Esophagus squamous epithelium (tissue), 5 donors: ENCODE measurements around the gene RHOBTB1. TPM values are rescaled to one million over a fixed set of nuclear protein-coding genes. Genes with fewer than 3 reads are reported as not detected.

Experiments used
- DNase-seq: peaks from one replicate; lab custom pipeline; 2025; lab: John Stamatoyannopoulos, UW
- H3K27ac ChIP-seq, 4 donors: fragments of 200-600 bp; sonication (generic); one replicate each; pipeline ENCODE4 v1.5.1; 2016 to 2019; ENCODE audit warnings: mild to moderate bottlenecking in 1 of 4
- H3K27me3 ChIP-seq, 4 donors: fragments of 200-600 bp; sonication (generic); 1 replicate in 3 of 4; 2 replicates in 1 of 4; pipeline versions ENCODE4 v1.5.1 to v1.6.0; 2017 to 2021; ENCODE audit warnings: antibody characterized with exemption in 1 of 4
- H3K36me3 ChIP-seq, 3 donors: fragments of 200-600 bp; sonication (generic); one replicate each; pipeline ENCODE4 v1.5.1; 2016 to 2019
- H3K4me1 ChIP-seq, 3 donors: fragments of 200-600 bp; sonication (generic); one replicate each; pipeline ENCODE4 v1.5.1; 2017 to 2019
- H3K4me3 ChIP-seq, 4 donors: fragments of 200-600 bp; sonication (generic); 1 replicate in 3 of 4; 2 replicates in 1 of 4; pipeline ENCODE4 v1.5.1; 2016 to 2019; ENCODE audit warnings: mild to moderate bottlenecking in 2 of 4, moderate library complexity in 1 of 4
- H3K9me3 ChIP-seq, 3 donors: fragments of 200-600 bp; sonication (generic); one replicate each; pipeline ENCODE4 v1.5.1; 2016 to 2019
- POLR2A ChIP-seq, 4 donors: fragments of 450-650 bp; IDR thresholded peaks; one replicate each; pipeline ENCODE4 v1.6.1; 2017; ENCODE audit warnings: antibody characterized with exemption in 4 of 4, mild to moderate bottlenecking in 4 of 4, moderate library complexity in 3 of 4
- WGBS, 2 donors: methylation state at CpG; one replicate each; pipeline ENCODE4 v1.1.5; 2018; 5-methylcytosine and 5-hydroxymethylcytosine counted together
- intact Hi-C: fragments of 100-400 bp; cut with DNase I; formaldehyde crosslinking; loops from one replicate; pipeline ENCODE4 v1.15.0; 2022
- total RNA-seq, 4 donors: library from RNA; depleted of rRNA; stranded (reverse); fragments of >200 nt; gene quantifications; one replicate each; pipeline ENCODE4 v1.1.0, GENCODE V29; 2016
- TF ChIP-seq, protein P1 (sequence below), 6 experiments: fragments of 450-650 bp in 4 of 6; fragments of 200-600 bp in 2 of 6; sonication (generic) in 2 of 6; IDR thresholded peaks; one replicate each; pipeline ENCODE4 v1.5.1; 2016 to 2019; ENCODE audit warnings: antibody characterized with exemption in 6 of 6, mild to moderate bottlenecking in 4 of 6, moderate library complexity in 4 of 6
- donor health status: DM: yes; HTN: yes; CAD: no.

RHOBTB1 gene
- total RNA-seq, 4 donors from 2014 or later, result 0.11 to 3.4 (median 1.4) TPM

DNA sequence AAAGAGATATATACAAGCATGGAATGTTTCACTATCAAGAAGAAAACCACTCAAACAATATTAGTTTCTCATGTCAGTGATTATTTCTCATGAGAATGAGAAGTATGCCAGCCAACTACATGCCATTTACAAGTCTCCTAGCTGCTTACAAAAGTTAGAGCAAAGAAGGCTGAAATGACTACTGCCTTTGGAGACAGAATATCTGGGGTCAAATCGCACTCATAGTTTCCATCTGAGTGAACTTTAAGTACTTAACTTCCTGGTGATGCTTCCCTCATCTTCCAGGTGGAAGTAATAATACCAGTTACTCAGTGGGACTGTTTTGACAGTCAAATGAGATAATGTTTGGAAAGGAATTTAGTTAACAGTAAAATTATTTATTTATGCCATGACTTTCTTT lies 42.0 kb upstream of the RHOBTB1 start:
- H3K36me3 ChIP-seq, result no peaks in the 10 kb centered on the region
- intact Hi-C loops, result no loop called here
- peaks cover 0 to 6% (median 0%) of the 10 kb centered on the region in 3 donors for H3K4me1 ChIP-seq
- no peak for DNase-seq
- H3K4me3 ChIP-seq, result no peak overlapping the region
- WGBS, 2 donors, result 78 to 83% methylated on average over 1 of the region's 1 CpG
- no peaks in the 10 kb centered on the region for H3K9me3 ChIP-seq
- no peak overlapping the region for H3K27ac ChIP-seq
- TF ChIP-seq, protein P1, sequence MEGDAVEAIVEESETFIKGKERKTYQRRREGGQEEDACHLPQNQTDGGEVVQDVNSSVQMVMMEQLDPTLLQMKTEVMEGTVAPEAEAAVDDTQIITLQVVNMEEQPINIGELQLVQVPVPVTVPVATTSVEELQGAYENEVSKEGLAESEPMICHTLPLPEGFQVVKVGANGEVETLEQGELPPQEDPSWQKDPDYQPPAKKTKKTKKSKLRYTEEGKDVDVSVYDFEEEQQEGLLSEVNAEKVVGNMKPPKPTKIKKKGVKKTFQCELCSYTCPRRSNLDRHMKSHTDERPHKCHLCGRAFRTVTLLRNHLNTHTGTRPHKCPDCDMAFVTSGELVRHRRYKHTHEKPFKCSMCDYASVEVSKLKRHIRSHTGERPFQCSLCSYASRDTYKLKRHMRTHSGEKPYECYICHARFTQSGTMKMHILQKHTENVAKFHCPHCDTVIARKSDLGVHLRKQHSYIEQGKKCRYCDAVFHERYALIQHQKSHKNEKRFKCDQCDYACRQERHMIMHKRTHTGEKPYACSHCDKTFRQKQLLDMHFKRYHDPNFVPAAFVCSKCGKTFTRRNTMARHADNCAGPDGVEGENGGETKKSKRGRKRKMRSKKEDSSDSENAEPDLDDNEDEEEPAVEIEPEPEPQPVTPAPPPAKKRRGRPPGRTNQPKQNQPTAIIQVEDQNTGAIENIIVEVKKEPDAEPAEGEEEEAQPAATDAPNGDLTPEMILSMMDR (IDR thresholded peaks at IDR 0.05), result no peak
- no peak for TF ChIP-seq POLR2A (IDR thresholded peaks at IDR 0.05)
- no peaks in the 10 kb centered on the region for H3K27me3 ChIP-seq

DNA sequence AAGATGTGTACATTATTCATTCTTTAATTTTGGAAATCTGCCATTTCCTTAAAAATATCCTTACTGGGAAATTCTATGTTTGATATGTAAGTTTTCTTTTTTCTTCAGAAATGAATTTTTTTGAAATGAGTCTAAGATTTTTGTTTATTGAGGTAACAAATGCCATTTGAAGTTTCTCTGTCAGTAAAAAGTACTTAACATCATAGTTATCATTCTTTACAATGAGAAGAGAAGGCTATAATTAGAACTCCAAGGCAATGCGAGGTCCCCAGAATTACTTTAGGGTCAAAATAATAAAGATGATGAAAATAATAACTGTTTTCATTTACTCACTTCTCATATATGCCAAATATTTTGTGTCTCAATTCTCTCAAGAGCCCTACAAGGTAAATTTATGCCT lies 37.0 kb upstream of the RHOBTB1 start:
- Histone ChIP-seq H3K4me1 (no peaks in the 10 kb centered on the region), H3K27me3 (no peaks in the 10 kb centered on the region), H3K27ac (no peak overlapping the region), H3K4me3 (no peak overlapping the region), H3K9me3 (no peaks in the 10 kb centered on the region), H3K36me3 (no peaks in the 10 kb centered on the region)
- no peak for DNase-seq
- no peak for TF ChIP-seq POLR2A (IDR thresholded peaks at IDR 0.05)
- TF ChIP-seq, protein P1 (IDR thresholded peaks at IDR 0.05), result no peak
- intact Hi-C loops, result no loop called here
- WGBS, 2 donors, result 53 to 79% methylated on average over 1 of the region's 1 CpG

DNA sequence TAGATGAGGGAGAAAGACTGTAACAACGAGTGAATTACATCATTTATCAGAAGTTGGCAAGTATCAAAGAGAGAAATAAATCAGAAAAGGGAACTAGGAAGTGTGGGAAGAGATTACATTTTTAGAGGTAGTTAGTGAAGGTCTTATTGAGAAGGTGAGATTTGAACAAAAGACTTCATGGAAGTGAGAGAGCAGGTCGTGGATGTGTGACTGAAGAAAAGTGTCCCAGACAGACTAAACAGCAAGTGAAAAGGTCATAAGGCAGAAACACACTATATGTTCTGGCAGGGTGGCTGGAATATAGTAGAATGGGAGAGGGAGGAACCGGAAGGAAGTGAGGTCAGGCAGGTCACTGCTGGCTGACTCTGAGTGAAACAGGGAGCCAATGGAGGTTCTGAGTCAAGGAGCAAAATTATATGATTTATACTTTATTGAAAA lies 35.7 kb upstream of the RHOBTB1 start:
- Histone ChIP-seq H3K9me3 (no peaks in the 10 kb centered on the region), H3K4me3 (no peak overlapping the region), H3K27me3 (no peaks in the 10 kb centered on the region), H3K27ac (no peak overlapping the region), H3K36me3 (no peaks in the 10 kb centered on the region), H3K4me1 (peaks cover 0 to 6% (median 0%) of the 10 kb centered on the region in 3 donors)
- TF ChIP-seq, protein P1 (IDR thresholded peaks at IDR 0.05), result no peak
- no peak for TF ChIP-seq POLR2A (IDR thresholded peaks at IDR 0.05)
- intact Hi-C loops, result no loop called here
- DNase-seq, result no peak
- WGBS, 2 donors, result 52 to 56% methylated on average over 3 of the region's 3 CpGs

DNA sequence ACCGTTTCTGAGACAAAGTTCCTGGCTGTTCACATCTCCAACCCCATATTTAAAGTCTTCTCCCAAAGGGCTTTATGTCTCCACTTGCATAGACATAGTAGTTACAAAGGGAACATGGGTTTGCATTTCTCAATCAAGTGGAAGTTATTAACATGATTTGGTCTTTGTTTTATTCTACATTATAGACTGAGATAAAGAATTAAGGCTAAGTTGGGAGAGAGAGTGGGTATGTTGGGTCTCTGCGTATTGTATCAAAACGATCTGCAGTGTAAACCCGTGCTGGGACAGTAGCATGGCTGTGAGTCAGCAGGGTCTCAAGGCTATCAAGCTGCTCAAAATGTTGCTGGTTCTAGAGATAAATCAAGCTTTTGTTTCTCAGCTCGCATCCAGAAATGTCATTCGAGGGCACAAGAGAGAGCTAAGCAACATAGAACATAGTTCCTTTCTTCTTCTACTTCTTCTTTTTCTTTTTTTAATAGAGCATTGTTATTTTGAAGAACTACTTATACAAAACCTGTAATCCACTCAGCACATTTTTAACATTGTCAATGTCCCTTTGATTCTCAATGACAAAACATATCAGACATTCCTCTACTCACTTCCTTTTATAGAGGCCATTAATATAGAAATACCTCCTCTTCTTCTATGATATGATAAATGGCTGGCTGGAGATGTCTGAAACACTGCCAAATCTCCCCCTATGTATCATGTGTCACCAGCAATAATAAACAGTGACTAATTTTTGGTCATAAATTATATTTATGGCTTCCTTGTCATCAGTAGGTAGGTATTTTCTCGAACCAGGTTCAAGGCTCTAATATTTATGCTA lies 34.5 kb upstream of the RHOBTB1 start:
- no peak for DNase-seq
- H3K27ac ChIP-seq, result no peak overlapping the region
- H3K36me3 ChIP-seq, result no peaks in the 10 kb centered on the region
- no peak overlapping the region for H3K4me3 ChIP-seq
- no peaks in the 10 kb centered on the region for H3K9me3 ChIP-seq
- WGBS, 2 donors, result 69 to 75% methylated on average over 7 of the region's 7 CpGs
- TF ChIP-seq, protein P1 (IDR thresholded peaks at IDR 0.05), result no peak
- TF ChIP-seq POLR2A (IDR thresholded peaks at IDR 0.05), result no peak
- no peaks in the 10 kb centered on the region for H3K27me3 ChIP-seq
- peaks cover 0 to 10% (median 0%) of the 10 kb centered on the region in 3 donors for H3K4me1 ChIP-seq
- intact Hi-C loops, result no loop called here
